Peyer's patch (tissue), 4 donors: Measurements from ENCODE around the gene NRL. TPM values are rescaled to one million over a fixed set of nuclear protein-coding genes. Genes with fewer than 3 reads are reported as not detected.

Experiments used
- DNase-seq, 3 donors: peaks; one replicate each; pipeline ENCODE4 v3.0.0-alpha.2; 2017 to 2019
- H3K27ac ChIP-seq, 4 donors: fragments of 200-600 bp; sonication (generic); one replicate each; pipeline ENCODE4 v1.5.1; 2016 to 2019
- H3K27me3 ChIP-seq, 2 donors: fragments of 200-600 bp; sonication (generic); one replicate each; pipeline ENCODE4 v1.5.1; 2019
- H3K36me3 ChIP-seq, 3 donors: fragments of 200-600 bp; sonication (generic); one replicate each; pipeline ENCODE4 v1.5.1; 2016 to 2019
- H3K4me1 ChIP-seq, 4 donors: fragments of 200-600 bp; sonication (generic); one replicate each; pipeline ENCODE4 v1.5.1; 2016 to 2019
- H3K4me3 ChIP-seq, 4 donors: fragments of 200-600 bp; sonication (generic); 1 replicate in 3 of 4; 2 replicates in 1 of 4; pipeline ENCODE4 v1.5.1; 2016 to 2019; ENCODE audit warnings: mild to moderate bottlenecking in 1 of 4
- H3K9me3 ChIP-seq, 4 donors: fragments of 200-600 bp; sonication (generic); one replicate each; pipeline ENCODE4 v1.5.1; 2016 to 2019; ENCODE audit warnings: mild to moderate bottlenecking in 1 of 4
- CTCF ChIP-seq, 6 experiments: fragments of 450-650 bp in 4 of 6; fragments of 200-600 bp in 2 of 6; sonication (generic) in 1 of 6; IDR thresholded peaks; one replicate each; pipeline ENCODE4 v1.5.1; 2017 to 2019; ENCODE audit warnings: antibody characterized with exemption in 6 of 6, mild to moderate bottlenecking in 3 of 6, moderate library complexity in 1 of 6
- POLR2A ChIP-seq, 2 donors: fragments of 450-650 bp; IDR thresholded peaks; one replicate each; pipeline ENCODE4 v1.5.1; 2017; ENCODE audit warnings: antibody characterized with exemption in 2 of 2, mild to moderate bottlenecking in 2 of 2, moderate library complexity in 2 of 2
- total RNA-seq, 4 donors: library from RNA; depleted of rRNA; stranded (reverse); fragments of >200 nt; gene quantifications; one replicate each; pipeline ENCODE4 v1.1.0, GENCODE V29; 2016

Gene NRL
- total RNA-seq, 4 donors from 2014 or later = 4.6 to 14.2 (median 13.5) TPM; not detected in 1

DNA sequence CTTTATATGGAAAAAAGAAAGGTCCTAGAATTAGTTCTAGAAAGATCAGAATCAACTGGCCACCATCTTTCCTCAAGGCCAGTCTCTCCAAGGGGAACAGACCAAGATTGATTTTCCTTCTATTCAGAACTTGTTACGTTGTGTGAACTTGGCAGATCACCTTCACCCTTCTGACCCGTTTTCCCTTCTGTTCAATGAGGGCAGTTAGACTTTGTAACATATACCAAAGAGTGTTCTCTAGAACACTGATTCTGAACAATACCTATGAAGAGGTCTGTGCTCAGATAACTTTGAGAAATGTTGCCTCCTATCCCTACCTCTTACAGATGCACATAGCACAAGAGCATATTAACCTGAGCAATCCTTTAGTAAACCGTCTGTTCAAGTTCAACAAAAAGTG lies 31.3 kb downstream of the NRL start:
- Histone ChIP-seq H3K27ac (no peak overlapping the region), H3K27me3 (no peaks in the 10 kb centered on the region), H3K9me3 (no peaks in the 10 kb centered on the region), H3K36me3 (no peaks in the 10 kb centered on the region), H3K4me1 (peaks cover 0 to 12% (median 5%) of the 10 kb centered on the region in 4 donors), H3K4me3 (no peak overlapping the region)
- no peak for TF ChIP-seq POLR2A (IDR thresholded peaks at IDR 0.05)
- TF ChIP-seq CTCF (IDR thresholded peaks at IDR 0.05) = no peak
- DNase-seq = no peak

DNA sequence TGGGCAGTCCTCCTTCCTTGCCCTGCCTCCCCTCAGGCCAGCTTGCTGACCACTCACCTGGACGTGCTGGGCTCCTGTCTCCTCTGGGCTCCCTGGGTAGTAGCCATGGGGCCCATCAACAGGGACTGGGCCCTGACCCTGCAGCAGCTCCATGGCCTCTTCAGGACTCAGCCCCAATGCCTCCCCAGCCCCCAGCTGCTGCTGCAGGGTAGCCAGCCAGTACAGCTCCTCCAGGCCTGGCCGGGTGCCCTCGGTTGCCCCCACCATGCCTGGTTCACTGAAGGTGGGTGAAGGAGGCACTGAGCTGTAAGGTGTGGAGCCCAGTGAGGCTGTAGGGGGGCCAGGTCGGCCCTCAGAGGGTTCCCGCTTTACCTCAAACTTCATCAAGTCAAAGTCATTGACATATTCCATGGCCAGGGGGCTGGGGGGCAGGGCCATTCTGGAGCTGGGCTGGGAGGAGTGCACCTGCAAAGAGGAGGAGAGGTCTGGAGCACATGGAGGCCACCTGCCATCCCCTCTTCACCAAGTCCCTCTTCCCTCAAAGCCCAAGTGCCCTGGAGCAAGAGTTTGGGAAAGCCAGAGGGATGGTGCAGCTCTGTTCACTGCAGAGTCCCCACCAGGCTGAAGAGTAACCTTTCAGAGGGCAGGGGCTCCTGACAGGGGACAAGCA lies 32.2 kb downstream of the NRL start:
- no peak for DNase-seq
- H3K4me1 ChIP-seq = peaks cover 0 to 12% (median 5%) of the 10 kb centered on the region in 4 donors
- H3K4me3 ChIP-seq = no peak overlapping the region
- no peak for TF ChIP-seq CTCF (IDR thresholded peaks at IDR 0.05)
- no peak for TF ChIP-seq POLR2A (IDR thresholded peaks at IDR 0.05)
- no peaks in the 10 kb centered on the region for H3K9me3 ChIP-seq
- H3K27ac ChIP-seq = no peak overlapping the region
- no peaks in the 10 kb centered on the region for H3K36me3 ChIP-seq
- H3K27me3 ChIP-seq = no peaks in the 10 kb centered on the region

DNA sequence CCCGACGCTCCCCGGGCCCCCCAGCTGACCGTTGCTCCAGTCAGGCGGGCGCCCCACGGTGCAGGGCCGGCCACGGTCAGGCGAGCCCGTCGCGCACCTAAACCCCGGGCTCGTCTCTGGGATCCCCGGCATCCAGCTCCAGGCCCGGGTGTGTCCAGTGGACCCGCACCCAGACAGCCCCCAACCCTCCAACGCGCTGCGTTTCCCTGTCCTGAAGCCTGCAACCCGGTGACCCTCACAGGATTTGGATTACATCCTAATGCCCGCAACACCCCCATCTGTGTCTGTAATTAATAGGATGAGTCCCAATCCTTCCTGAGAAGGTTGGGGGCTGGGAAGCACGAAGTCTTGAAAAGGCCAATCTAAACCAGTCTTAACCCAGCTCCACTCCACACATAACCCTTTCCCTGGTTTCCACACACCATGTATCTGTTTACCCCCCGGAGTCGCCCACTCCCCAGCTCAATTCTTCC lies 33.0 kb downstream of the NRL start:
- Histone ChIP-seq H3K36me3 (no peaks in the 10 kb centered on the region), H3K27me3 (no peaks in the 10 kb centered on the region), H3K9me3 (no peaks in the 10 kb centered on the region), H3K4me1 (peaks cover 0 to 12% (median 5%) of the 10 kb centered on the region in 4 donors), H3K27ac (peak overlapping the region; percentile 86 to 98 (median 92)), H3K4me3 (peak overlapping the region; percentile 67 to 95 (median 77))
- TF ChIP-seq CTCF (IDR thresholded peaks at IDR 0.05) = no peak
- TF ChIP-seq POLR2A (IDR thresholded peaks at IDR 0.05) = peak in 1 of 2 donors; percentile 4
- DNase-seq = no peak

DNA sequence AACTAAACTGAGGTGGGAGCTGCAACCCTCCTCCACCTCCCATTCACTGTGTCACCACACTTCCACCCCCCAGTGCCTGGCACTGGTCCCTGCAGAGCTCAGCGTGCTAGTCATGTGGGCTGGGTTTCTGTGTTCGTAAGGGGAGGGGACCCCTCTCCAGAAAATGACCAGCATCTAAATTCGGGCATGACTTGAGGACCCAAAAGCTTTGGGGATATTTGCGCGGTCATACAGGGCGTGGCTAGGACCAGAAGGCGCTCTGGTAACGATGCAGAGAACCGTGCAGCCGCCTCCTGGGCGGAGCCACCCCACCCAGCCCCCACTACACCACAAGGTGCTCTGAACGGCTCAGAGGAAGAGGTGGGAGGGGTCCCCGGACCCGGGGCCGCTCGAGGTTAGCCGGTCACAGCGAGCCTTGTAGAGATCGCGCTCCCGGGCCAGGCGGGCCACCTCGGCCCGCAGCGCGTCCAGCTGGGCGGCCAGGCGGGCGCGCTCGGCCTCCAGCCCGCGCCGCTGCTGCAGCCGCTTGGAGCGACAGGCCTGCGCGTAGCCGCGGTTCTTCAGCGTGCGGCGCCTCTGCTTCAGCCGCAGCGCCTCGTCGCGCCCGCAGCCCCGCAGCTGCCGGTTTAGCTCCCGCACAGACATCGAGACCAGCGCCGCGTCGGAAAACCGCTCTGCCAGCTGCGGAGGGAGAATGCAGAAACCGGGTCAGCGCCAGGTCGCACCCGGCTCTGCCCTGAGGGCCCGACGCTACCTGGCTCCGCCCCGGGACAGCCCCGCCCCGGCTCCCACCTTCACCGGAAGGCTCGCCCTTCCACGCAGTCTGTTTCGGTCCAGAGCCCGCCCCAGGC lies 33.6 kb downstream of the NRL start:
- Histone ChIP-seq H3K36me3 (no peaks in the 10 kb centered on the region), H3K27ac (peak overlapping the region; percentile 86 to 98 (median 92)), H3K9me3 (no peaks in the 10 kb centered on the region), H3K27me3 (no peaks in the 10 kb centered on the region), H3K4me3 (peak overlapping the region; percentile 67 to 95 (median 77)), H3K4me1 (peaks cover 0 to 12% (median 5%) of the 10 kb centered on the region in 4 donors)
- peak; percentile 83 to 93 (median 90) for DNase-seq
- TF ChIP-seq CTCF (IDR thresholded peaks at IDR 0.05) (peak in 1 of 6 experiments; percentile 17), POLR2A (IDR thresholded peaks at IDR 0.05) (peak; percentile 87 to 90)

DNA sequence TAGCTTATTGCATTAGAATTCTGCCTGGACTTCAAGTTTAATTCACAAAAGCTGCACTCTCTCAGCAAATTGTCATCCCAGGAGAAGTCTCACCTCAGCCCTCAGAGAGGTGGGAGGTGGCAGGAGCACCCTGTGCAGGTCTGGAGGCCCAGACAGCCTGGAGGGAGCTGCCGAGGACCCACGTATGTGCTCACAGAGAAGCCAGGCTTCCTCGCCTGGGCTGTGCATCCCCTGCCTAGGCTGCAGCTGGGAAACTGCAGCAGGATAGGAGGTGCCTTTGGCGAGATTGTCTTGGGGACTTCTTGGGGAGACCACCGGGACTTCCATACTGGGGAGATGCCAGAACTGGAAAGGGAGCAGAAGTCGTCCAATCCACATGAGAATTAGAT lies 34.6 kb downstream of the NRL start:
- H3K27me3 ChIP-seq = no peaks in the 10 kb centered on the region
- H3K36me3 ChIP-seq = no peaks in the 10 kb centered on the region
- peak overlapping the region in 1 of 4 donors; percentile 79 for H3K4me3 ChIP-seq
- no peaks in the 10 kb centered on the region for H3K9me3 ChIP-seq
- peak overlapping the region in 1 of 4 donors; percentile 98 for H3K27ac ChIP-seq
- no peak for TF ChIP-seq POLR2A (IDR thresholded peaks at IDR 0.05)
- no peak for TF ChIP-seq CTCF (IDR thresholded peaks at IDR 0.05)
- DNase-seq = no peak
- peaks cover 0 to 16% (median 8%) of the 10 kb centered on the region in 4 donors for H3K4me1 ChIP-seq
